Panc1 (cell line): ENCODE measurements around the gene PTK6. TPM values are rescaled to one million over a fixed set of nuclear protein-coding genes. Genes with fewer than 3 reads are reported as not detected.

Experiments used
- ATAC-seq: fragments of 200-7000 bp; cut with Tn5 transposase; 2 replicates; pipeline ENCODE4 v1.9.1; 2020; ENCODE audit warnings: mild to moderate bottlenecking, moderate library complexity
- BruUV-seq: library from RNA; stranded (reverse); fragments of 400-500 nt; replicated peaks from 2 replicates; lab custom pipeline; 2021; lab: Mats Ljungman, UMichigan
- CTCF ChIA-PET: fragments of 300-600 bp; sonication (Branson Sonifier 250); formaldehyde crosslinking; loops from one replicate; lab custom pipeline; 2022; ENCODE audit warnings: antibody characterized with exemption; lab: Charles Lee
- POLR2A ChIA-PET: fragments of 300-600 bp; sonication (Branson Sonifier 250); formaldehyde crosslinking; loops from one replicate; lab custom pipeline; 2022; ENCODE audit warnings: antibody characterized with exemption; lab: Charles Lee
- DNase-seq: peaks from one replicate; pipeline ENCODE4 v3.0.0-alpha.2; 2010; ENCODE audit warnings: low read depth, low spot score
- H3K27ac ChIP-seq: 2 replicates; pipeline ENCODE4 v1.5.1; 2011; ENCODE audit warnings: mild to moderate bottlenecking, low read length, inconsistent platforms
- H3K27me3 ChIP-seq: fragments of 200-500 bp; sonication (Bioruptor generic); 2 replicates; pipeline ENCODE4 v1.6.0; 2014; ENCODE audit warnings: low read length, inconsistent platforms; ENCODE audit not compliant: control insufficient read depth, insufficient read depth
- H3K36me3 ChIP-seq: fragments of 200-500 bp; sonication (Bioruptor generic); 2 replicates; pipeline ENCODE4 v1.5.1; 2014; ENCODE audit warnings: inconsistent platforms, mild to moderate bottlenecking, low read length, moderate library complexity; ENCODE audit not compliant: control insufficient read depth, insufficient read depth
- H3K4me1 ChIP-seq: 2 replicates; pipeline ENCODE4 v1.5.1; 2011; ENCODE audit warnings: inconsistent platforms, mild to moderate bottlenecking, low read length, moderate library complexity; ENCODE audit not compliant: control insufficient read depth, insufficient read depth
- H3K4me3 ChIP-seq, 2 experiments: 2 replicates each; pipeline ENCODE4 v1.5.1; 2011 to 2012; ENCODE audit warnings: low read depth in 2 of 2, low read length in 2 of 2, mild to moderate bottlenecking in 2 of 2, inconsistent platforms in 1 of 2, moderate library complexity in 1 of 2
- H3K9me3 ChIP-seq: fragments of 200-500 bp; sonication (Bioruptor generic); 2 replicates; pipeline ENCODE4 v1.5.1; 2014; ENCODE audit warnings: low read depth, mild to moderate bottlenecking, inconsistent platforms, low read length, moderate library complexity; ENCODE audit not compliant: control insufficient read depth, insufficient read depth
- CTCF ChIP-seq: fragments of 450-650 bp; IDR thresholded peaks from 2 replicates; pipeline ENCODE4 v1.5.1; 2017; ENCODE audit warnings: mild to moderate bottlenecking
- POLR2AphosphoS5 ChIP-seq: IDR thresholded peaks from 2 replicates; pipeline ENCODE4 v1.6.1; 2012; ENCODE audit warnings: mild to moderate bottlenecking, low read depth, low read length, moderate library complexity
- REST ChIP-seq, 2 experiments: IDR thresholded peaks; 2 replicates each; pipeline ENCODE4 v1.6.1; 2011 to 2012; ENCODE audit warnings: low read depth in 2 of 2, control low read depth in 1 of 2, low read length in 1 of 2, mild to moderate bottlenecking in 1 of 2, moderate library complexity in 1 of 2; ENCODE audit not compliant: insufficient read depth in 1 of 2
- SIN3A ChIP-seq: IDR thresholded peaks from 2 replicates; pipeline ENCODE4 v1.6.1; 2012; ENCODE audit warnings: low read depth, mild to moderate bottlenecking, low read length, moderate library complexity, borderline replicate concordance; ENCODE audit not compliant: insufficient read depth
- TCF7L2 ChIP-seq: IDR thresholded peaks from 2 replicates; pipeline ENCODE4 v1.6.1; 2011; ENCODE audit warnings: mild to moderate bottlenecking, low read depth, low read length, inconsistent platforms
- in situ Hi-C: cut with HindIII; loops from 2 replicates; pipeline ENCODE4 v1.10.0; 2016; ENCODE audit warnings: low sequenced_read_pairs, low pct_unique_long_range_greater_than_20kb
- intact Hi-C: fragments of 100-400 bp; cut with micrococcal nuclease; formaldehyde crosslinking; loops from one replicate; pipeline ENCODE4 v1.10.0; 2022; ENCODE audit not compliant: unreplicated experiment
- total RNA-seq: library from RNA; stranded (reverse); gene quantifications from one replicate; pipeline ENCODE4 v1.2.1, GENCODE V29; 2021; ENCODE audit not compliant: unreplicated experiment

The PTK6 gene
- total RNA-seq, 1 experiment from 2014 or later, result 6.5 TPM

- no peak for TF ChIP-seq REST (IDR thresholded peaks at IDR 0.05; ENCODE audit: insufficient read depth in 1 of 2, low read depth in 2 of 2, low read length in 1 of 2)
- TF ChIP-seq SIN3A, result no peak
- TF ChIP-seq CTCF, result no peak
- no peak for TF ChIP-seq POLR2AphosphoS5
- no peak for TF ChIP-seq TCF7L2
- no TSS peak for BruUV-seq
- no peaks in the 10 kb centered on the region for H3K9me3 ChIP-seq
- H3K4me1 ChIP-seq, result peaks cover 17% of the 10 kb centered on the region
- no peak overlapping the region for H3K27ac ChIP-seq
- ChIA-PET CTCF (no interaction called here), POLR2A (interaction anchor here (0.7 kb wide), 1 partner anchor 122 kb away, joined by 4 read pairs; no protein-coding TSS in a partner anchor)
- no peak overlapping the region for H3K4me3 ChIP-seq
- no peak for ATAC-seq
- no peaks in the 10 kb centered on the region for H3K36me3 ChIP-seq
- no peaks in the 10 kb centered on the region for H3K27me3 ChIP-seq
- intact Hi-C loops (no loop called here), in situ Hi-C loops (loop anchor here (10.0 kb wide), 1 partner anchor 61 kb away; no protein-coding TSS in a partner anchor)
- no peak for DNase-seq
Measured at GRCh38 chr20:63533388-63533787, 3.8 kb downstream of the PTK6 start.

- in situ Hi-C loops (loop anchor here (10.0 kb wide), 1 partner anchor 62 kb away; no protein-coding TSS in a partner anchor), intact Hi-C loops (no loop called here)
- Histone ChIP-seq H3K27me3 (no peaks in the 10 kb centered on the region), H3K27ac (no peak overlapping the region), H3K36me3 (no peaks in the 10 kb centered on the region), H3K4me1 (peaks cover 17% of the 10 kb centered on the region), H3K9me3 (no peaks in the 10 kb centered on the region), H3K4me3 (no peak overlapping the region)
- ChIA-PET CTCF (no interaction called here), POLR2A (interaction anchor here (1.1 kb wide), 1 partner anchor 11 kb away, joined by 4 read pairs; no protein-coding TSS in a partner anchor)
- no peak for ATAC-seq
- no peak for DNase-seq
- no peak for TF ChIP-seq REST (IDR thresholded peaks at IDR 0.05; ENCODE audit: insufficient read depth in 1 of 2, low read depth in 2 of 2, low read length in 1 of 2)
- TF ChIP-seq TCF7L2, result no peak
- TF ChIP-seq POLR2AphosphoS5, result no peak
- no peak for TF ChIP-seq CTCF
- no peak for TF ChIP-seq SIN3A
- no TSS peak for BruUV-seq
Measured at GRCh38 chr20:63532449-63532971, 4.7 kb downstream of the PTK6 start.
